ENCODE results near the gene MAP7. TPM values are rescaled to one million over a fixed set of nuclear protein-coding genes. Genes with fewer than 3 reads are reported as not detected.

Gene MAP7
- total and polyA plus RNA-seq, 9 of the 15 experiments (the other 6 are each of a cell fraction or from before 2014, with no cell fraction given): 0.76 to 7.7 (median 3.9) TPM

DNA sequence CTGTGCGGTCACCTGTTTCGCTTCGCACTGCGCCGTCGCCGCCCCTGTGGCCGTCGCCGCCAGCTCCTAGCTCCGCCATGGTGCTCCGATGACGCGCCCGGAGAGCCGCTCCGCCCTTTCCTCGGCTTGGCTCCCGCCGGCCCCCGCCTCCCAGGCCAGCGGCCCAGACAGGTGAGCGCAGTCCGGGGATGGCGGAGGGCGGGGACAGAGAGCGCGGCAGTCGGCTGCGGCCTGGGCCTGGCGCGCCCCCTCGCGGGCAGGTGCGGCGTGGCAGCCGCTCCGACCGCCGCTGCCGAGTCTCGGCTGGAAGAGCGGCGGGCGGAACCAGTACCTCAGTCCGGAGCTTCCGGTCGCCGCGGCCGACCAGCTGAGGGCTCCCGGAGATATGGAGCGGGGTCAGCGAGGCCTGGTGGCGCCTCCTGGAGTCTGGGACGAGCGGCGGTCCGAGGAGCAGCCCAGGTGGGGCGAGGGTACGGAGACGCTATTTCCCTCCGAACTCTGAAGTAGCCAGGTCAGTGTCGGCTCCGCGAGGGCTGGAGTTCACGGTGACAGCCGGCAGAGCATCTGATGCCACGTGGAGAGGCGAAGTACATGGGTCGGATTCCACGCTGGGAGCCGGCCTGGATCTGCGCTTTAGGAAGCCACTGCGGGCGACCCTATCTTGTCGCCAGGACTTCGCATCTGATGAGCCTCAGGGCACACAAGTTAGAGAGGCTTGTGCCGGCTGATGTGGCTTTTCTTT is at the start of gene MAP7 (continued):
- peak; percentile 83; the same call in 1 of the 2 replicates for TF ChIP-seq GABPB1 (CRISPR knock-in tag; IDR thresholded peaks at IDR 0.05)
- TF ChIP-seq SRSF1 (IDR thresholded peaks at IDR 0.05; ENCODE audit: low read depth, low read length): no peak
- TF ChIP-seq, protein P1, sequence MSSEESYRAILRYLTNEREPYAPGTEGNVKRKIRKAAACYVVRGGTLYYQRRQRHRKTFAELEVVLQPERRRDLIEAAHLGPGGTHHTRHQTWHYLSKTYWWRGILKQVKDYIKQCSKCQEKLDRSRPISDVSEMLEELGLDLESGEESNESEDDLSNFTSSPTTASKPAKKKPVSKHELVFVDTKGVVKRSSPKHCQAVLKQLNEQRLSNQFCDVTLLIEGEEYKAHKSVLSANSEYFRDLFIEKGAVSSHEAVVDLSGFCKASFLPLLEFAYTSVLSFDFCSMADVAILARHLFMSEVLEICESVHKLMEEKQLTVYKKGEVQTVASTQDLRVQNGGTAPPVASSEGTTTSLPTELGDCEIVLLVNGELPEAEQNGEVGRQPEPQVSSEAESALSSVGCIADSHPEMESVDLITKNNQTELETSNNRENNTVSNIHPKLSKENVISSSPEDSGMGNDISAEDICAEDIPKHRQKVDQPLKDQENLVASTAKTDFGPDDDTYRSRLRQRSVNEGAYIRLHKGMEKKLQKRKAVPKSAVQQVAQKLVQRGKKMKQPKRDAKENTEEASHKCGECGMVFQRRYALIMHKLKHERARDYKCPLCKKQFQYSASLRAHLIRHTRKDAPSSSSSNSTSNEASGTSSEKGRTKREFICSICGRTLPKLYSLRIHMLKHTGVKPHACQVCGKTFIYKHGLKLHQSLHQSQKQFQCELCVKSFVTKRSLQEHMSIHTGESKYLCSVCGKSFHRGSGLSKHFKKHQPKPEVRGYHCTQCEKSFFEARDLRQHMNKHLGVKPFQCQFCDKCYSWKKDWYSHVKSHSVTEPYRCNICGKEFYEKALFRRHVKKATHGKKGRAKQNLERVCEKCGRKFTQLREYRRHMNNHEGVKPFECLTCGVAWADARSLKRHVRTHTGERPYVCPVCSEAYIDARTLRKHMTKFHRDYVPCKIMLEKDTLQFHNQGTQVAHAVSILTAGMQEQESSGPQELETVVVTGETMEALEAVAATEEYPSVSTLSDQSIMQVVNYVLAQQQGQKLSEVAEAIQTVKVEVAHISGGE (CRISPR knock-in tag; IDR thresholded peaks at IDR 0.05): peak in 1 of 3 experiments; percentile 75; a peak in 3 of 6 replicates
- TF ChIP-seq NR2C1 (IDR thresholded peaks at IDR 0.05): no peak
- TF ChIP-seq NR2C1 (tag; IDR thresholded peaks at IDR 0.05): peak; percentile 74
- TF ChIP-seq, protein P2, sequence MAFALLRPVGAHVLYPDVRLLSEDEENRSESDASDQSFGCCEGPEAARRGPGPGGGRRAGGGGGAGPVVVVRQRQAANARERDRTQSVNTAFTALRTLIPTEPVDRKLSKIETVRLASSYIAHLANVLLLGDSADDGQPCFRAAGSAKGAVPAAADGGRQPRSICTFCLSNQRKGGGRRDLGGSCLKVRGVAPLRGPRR (CRISPR knock-in tag; IDR thresholded peaks at IDR 0.05): no peak
- no peak for TF ChIP-seq ZKSCAN3 (CRISPR knock-in tag; IDR thresholded peaks at IDR 0.05)
- TF ChIP-seq ZNF232 (CRISPR knock-in tag; IDR thresholded peaks at IDR 0.05): no peak
- TF ChIP-seq NFIC (IDR thresholded peaks at IDR 0.05): no peak
- peak; percentile 30 for TF ChIP-seq KAT2B (IDR thresholded peaks at IDR 0.05; ENCODE audit: low read depth, low read length)
- no peak for TF ChIP-seq SIRT6 (IDR thresholded peaks at IDR 0.05; ENCODE audit: low read depth, low read length)
- TF ChIP-seq, protein P3, sequence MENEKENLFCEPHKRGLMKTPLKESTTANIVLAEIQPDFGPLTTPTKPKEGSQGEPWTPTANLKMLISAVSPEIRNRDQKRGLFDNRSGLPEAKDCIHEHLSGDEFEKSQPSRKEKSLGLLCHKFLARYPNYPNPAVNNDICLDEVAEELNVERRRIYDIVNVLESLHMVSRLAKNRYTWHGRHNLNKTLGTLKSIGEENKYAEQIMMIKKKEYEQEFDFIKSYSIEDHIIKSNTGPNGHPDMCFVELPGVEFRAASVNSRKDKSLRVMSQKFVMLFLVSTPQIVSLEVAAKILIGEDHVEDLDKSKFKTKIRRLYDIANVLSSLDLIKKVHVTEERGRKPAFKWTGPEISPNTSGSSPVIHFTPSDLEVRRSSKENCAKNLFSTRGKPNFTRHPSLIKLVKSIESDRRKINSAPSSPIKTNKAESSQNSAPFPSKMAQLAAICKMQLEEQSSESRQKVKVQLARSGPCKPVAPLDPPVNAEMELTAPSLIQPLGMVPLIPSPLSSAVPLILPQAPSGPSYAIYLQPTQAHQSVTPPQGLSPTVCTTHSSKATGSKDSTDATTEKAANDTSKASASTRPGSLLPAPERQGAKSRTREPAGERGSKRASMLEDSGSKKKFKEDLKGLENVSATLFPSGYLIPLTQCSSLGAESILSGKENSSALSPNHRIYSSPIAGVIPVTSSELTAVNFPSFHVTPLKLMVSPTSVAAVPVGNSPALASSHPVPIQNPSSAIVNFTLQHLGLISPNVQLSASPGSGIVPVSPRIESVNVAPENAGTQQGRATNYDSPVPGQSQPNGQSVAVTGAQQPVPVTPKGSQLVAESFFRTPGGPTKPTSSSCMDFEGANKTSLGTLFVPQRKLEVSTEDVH (IDR thresholded peaks at IDR 0.05; ENCODE audit: low read depth, partially characterized antibody): no peak
- 0 out of 2 replicates have a peak, but pooled peaks have one; percentile 64 for TF ChIP-seq ZNF12 (CRISPR knock-in tag; IDR thresholded peaks at IDR 0.05)
- TF ChIP-seq, protein P4, sequence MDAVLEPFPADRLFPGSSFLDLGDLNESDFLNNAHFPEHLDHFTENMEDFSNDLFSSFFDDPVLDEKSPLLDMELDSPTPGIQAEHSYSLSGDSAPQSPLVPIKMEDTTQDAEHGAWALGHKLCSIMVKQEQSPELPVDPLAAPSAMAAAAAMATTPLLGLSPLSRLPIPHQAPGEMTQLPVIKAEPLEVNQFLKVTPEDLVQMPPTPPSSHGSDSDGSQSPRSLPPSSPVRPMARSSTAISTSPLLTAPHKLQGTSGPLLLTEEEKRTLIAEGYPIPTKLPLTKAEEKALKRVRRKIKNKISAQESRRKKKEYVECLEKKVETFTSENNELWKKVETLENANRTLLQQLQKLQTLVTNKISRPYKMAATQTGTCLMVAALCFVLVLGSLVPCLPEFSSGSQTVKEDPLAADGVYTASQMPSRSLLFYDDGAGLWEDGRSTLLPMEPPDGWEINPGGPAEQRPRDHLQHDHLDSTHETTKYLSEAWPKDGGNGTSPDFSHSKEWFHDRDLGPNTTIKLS (IDR thresholded peaks at IDR 0.05; ENCODE audit: borderline replicate concordance, low read depth): peak; percentile 53; the same call in 1 of the 2 replicates
- TF ChIP-seq ETV1 (tag; conservative IDR thresholded peaks at IDR 0.05; ENCODE audit: low read depth): peak; percentile 62
- no peak for TF ChIP-seq RBM14 (IDR thresholded peaks at IDR 0.05; ENCODE audit: borderline replicate concordance, insufficient read depth, low read depth, low read length)
- TF ChIP-seq, protein P5, sequence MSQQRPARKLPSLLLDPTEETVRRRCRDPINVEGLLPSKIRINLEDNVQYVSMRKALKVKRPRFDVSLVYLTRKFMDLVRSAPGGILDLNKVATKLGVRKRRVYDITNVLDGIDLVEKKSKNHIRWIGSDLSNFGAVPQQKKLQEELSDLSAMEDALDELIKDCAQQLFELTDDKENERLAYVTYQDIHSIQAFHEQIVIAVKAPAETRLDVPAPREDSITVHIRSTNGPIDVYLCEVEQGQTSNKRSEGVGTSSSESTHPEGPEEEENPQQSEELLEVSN (IDR thresholded peaks at IDR 0.05; ENCODE audit: borderline replicate concordance in 1 of 2, extremely low read depth in 1 of 2, insufficient read depth in 1 of 2, insufficient read length in 1 of 2, low read depth in 1 of 2, low read length in 1 of 2, poor library complexity in 1 of 2, severe bottlenecking in 1 of 2): peak in 1 of 2 experiments; percentile 54
